Measurements from ENCODE around the gene RFNG. TPM values are rescaled to one million over a fixed set of nuclear protein-coding genes. Genes with fewer than 3 reads are reported as not detected.

Gene RFNG
- total and polyA plus RNA-seq, 2 of the 4 experiments (the other 2 are of a cell fraction): 6.8 to 47.3 TPM

GRCh38 chr17:82023447-82024241, 28.0 kb downstream of the RFNG start:
- Histone ChIP-seq H3K4me2 (ENCODE audit: low read depth, low read length) (peak overlapping the region; percentile 99), H2BK15ac (ENCODE audit: low read depth, low read length) (no peak overlapping the region), H3K56ac (ENCODE audit: extremely low read depth, insufficient read depth, low read length) (peak overlapping the region; percentile 59; the same call in 1 of the 2 replicates), H3K27ac (ENCODE audit: insufficient read depth, low read length) (peak overlapping the region; percentile 47; the same call in 1 of the 2 replicates), H2BK20ac (ENCODE audit: low read depth, low read length) (no peak overlapping the region), H3K4me1 (ENCODE audit: control insufficient read depth, insufficient read depth, low read length) (peaks cover 13% of the 10 kb centered on the region), H4K5ac (ENCODE audit: low read depth, low read length) (no peak overlapping the region), H3K14ac (replicated peaks; ENCODE audit: low read depth, low read length) (no peak overlapping the region), H3K18ac (ENCODE audit: low read depth, low read length) (no peak overlapping the region), H3K9me3 (ENCODE audit: control insufficient read depth, insufficient read depth, low read length) (no peaks in the 10 kb centered on the region), H4K8ac (ENCODE audit: low read depth in 2 of 2, low read length in 2 of 2) (peak overlapping the region; percentile 57 to 78; a peak in 2 of 4 replicates), H2BK5ac (ENCODE audit: low read depth, low read length, poor library complexity, severe bottlenecking) (no peak overlapping the region), H2AK9ac (replicated peaks; ENCODE audit: low read depth, low read length, poor library complexity) (peak overlapping the region; percentile 90), H2BK120ac (ENCODE audit: low read depth, low read length) (no peak overlapping the region), H3K79me1 (ENCODE audit: low read depth in 1 of 2, low read length in 2 of 2) (peaks cover 12 to 46% of the 10 kb centered on the region in 2 experiments), H3K4me3 (ENCODE audit: insufficient read depth, low read depth, low read length) (peak overlapping the region; percentile 75), H3K9me1 (ENCODE audit: insufficient read depth, low read length) (no peaks in the 10 kb centered on the region), H2AK5ac (ENCODE audit: low read depth, low read length) (peak overlapping the region; percentile 60; the same call in 1 of the 2 replicates), H3K27me3 (ENCODE audit: control insufficient read depth, insufficient read depth, low read length) (no peaks in the 10 kb centered on the region), H3K4ac (ENCODE audit: low read depth, low read length) (peak overlapping the region; percentile 64), H3K23ac (ENCODE audit: low read depth, low read length) (0 out of 2 replicates have a peak overlapping the region, but pooled peaks have one; percentile 70), H3K36me3 (ENCODE audit: control insufficient read depth, insufficient read depth, low read length) (peaks cover 4% of the 10 kb centered on the region), H4K91ac (ENCODE audit: insufficient read depth, low read depth, low read length) (no peak overlapping the region), H2AFZ (replicated peaks; ENCODE audit: low read length, poor library complexity) (peak overlapping the region; percentile 91), H4K20me1 (ENCODE audit: insufficient read depth, low read length) (peaks cover 24% of the 10 kb centered on the region), H3K9ac (ENCODE audit: low read depth, low read length) (peak overlapping the region; percentile 81)
- peak; percentile 8 for DNase-seq
- intact Hi-C loops (cut with micrococcal nuclease): loop anchor here (2.0 kb wide), 1 partner anchor 151 kb away; no protein-coding TSS in a partner anchor
- ATAC-seq (ENCODE audit: low read depth): peak; percentile 6
- WGBS, 2 experiments (ENCODE audit: extremely low coverage in 2 of 2, insufficient read length in 1 of 2): 11% methylated on average over 32 of the region's 55 CpGs; no CpG with 5 or more reads in 1 of the 2 experiments
- ChIA-PET POLR2A (ENCODE audit: unreplicated experiment) (no interaction called here), CTCF (interaction anchor here (1.0 to 1.3 kb wide), 2 partner anchors 14 to 64 kb away, joined by 3 to 11 read pairs; partner anchors contain the start of gene DCXR)
- dilution Hi-C loops (cut with HindIII; ENCODE audit: low sequenced_read_pairs, unreplicated experiment): no loop called here
- in situ Hi-C loops (cut with MboI; ENCODE audit: low sequenced_read_pairs): no loop called here
- BruUV-seq (replicated peaks): no TSS peak
- TF ChIP-seq CEBPB (IDR thresholded peaks at IDR 0.05; ENCODE audit: low read depth, low read length): no peak
- TF ChIP-seq FOS (IDR thresholded peaks at IDR 0.05; ENCODE audit: low read depth, low read length): no peak
- no peak for TF ChIP-seq MAZ (IDR thresholded peaks at IDR 0.05; ENCODE audit: borderline replicate concordance, low read depth, low read length)
- TF ChIP-seq RCOR1 (IDR thresholded peaks at IDR 0.05; ENCODE audit: insufficient replicate concordance, low read length): no peak
- TF ChIP-seq RFX5 (IDR thresholded peaks at IDR 0.05; ENCODE audit: low read depth, low read length): no peak
- TF ChIP-seq USF2 (IDR thresholded peaks at IDR 0.05; ENCODE audit: low read depth, low read length): no peak
- no peak for TF ChIP-seq BHLHE40 (IDR thresholded peaks at IDR 0.05; ENCODE audit: low read depth, low read length)
- TF ChIP-seq RAD21 (IDR thresholded peaks at IDR 0.05; ENCODE audit: low read length): no peak
- TF ChIP-seq CHD1 (IDR thresholded peaks at IDR 0.05; ENCODE audit: low read depth, low read length): no peak
- TF ChIP-seq, protein P1, sequence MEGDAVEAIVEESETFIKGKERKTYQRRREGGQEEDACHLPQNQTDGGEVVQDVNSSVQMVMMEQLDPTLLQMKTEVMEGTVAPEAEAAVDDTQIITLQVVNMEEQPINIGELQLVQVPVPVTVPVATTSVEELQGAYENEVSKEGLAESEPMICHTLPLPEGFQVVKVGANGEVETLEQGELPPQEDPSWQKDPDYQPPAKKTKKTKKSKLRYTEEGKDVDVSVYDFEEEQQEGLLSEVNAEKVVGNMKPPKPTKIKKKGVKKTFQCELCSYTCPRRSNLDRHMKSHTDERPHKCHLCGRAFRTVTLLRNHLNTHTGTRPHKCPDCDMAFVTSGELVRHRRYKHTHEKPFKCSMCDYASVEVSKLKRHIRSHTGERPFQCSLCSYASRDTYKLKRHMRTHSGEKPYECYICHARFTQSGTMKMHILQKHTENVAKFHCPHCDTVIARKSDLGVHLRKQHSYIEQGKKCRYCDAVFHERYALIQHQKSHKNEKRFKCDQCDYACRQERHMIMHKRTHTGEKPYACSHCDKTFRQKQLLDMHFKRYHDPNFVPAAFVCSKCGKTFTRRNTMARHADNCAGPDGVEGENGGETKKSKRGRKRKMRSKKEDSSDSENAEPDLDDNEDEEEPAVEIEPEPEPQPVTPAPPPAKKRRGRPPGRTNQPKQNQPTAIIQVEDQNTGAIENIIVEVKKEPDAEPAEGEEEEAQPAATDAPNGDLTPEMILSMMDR (conservative IDR thresholded peaks at IDR 0.05; ENCODE audit: low read depth, low read length): no peak
- TF ChIP-seq MXI1 (IDR thresholded peaks at IDR 0.05; ENCODE audit: borderline replicate concordance, low read depth, low read length): no peak
- no peak for TF ChIP-seq POLR2A (IDR thresholded peaks at IDR 0.05; ENCODE audit: low read depth, low read length)
- no peak for TF ChIP-seq ELK1 (IDR thresholded peaks at IDR 0.05; ENCODE audit: borderline replicate concordance, low read depth, low read length)
- no peak for TF ChIP-seq NFE2L2 (IDR thresholded peaks at IDR 0.05; ENCODE audit: low read depth, low read length)
